Uterus (tissue), 4 donors: Measurements from ENCODE around the gene RHOC. TPM values are rescaled to one million over a fixed set of nuclear protein-coding genes. Genes with fewer than 3 reads are reported as not detected.

Source experiments
- DNase-seq, 2 donors: peaks; one replicate each; pipeline ENCODE4 v3.0.0-alpha.2; 2019 to 2020
- H3K27ac ChIP-seq, 2 donors: fragments of 200-600 bp; sonication (generic); 1 replicate in 1 of 2; 2 replicates in 1 of 2; pipeline ENCODE4 v1.5.1; 2016 to 2018
- H3K27me3 ChIP-seq, 2 donors: fragments of 200-600 bp; sonication (generic); one replicate each; pipeline ENCODE4 v1.5.1; 2018 to 2019; ENCODE audit warnings: control low read depth in 1 of 2
- H3K36me3 ChIP-seq, 2 donors: fragments of 200-600 bp; sonication (generic); one replicate each; pipeline ENCODE4 v1.5.1; 2019; ENCODE audit warnings: control low read depth in 1 of 2
- H3K4me1 ChIP-seq, 2 donors: fragments of 200-600 bp; sonication (generic); one replicate each; pipeline ENCODE4 v1.5.1; 2018 to 2019; ENCODE audit warnings: control low read depth in 1 of 2
- H3K4me3 ChIP-seq, 2 donors: fragments of 200-600 bp; sonication (generic); 1 replicate in 1 of 2; 2 replicates in 1 of 2; pipeline ENCODE4 v1.5.1; 2018 to 2019; ENCODE audit warnings: mild to moderate bottlenecking in 1 of 2
- H3K9me3 ChIP-seq, 2 donors: fragments of 200-600 bp; sonication (generic); one replicate each; pipeline ENCODE4 v1.5.1; 2019; ENCODE audit warnings: control low read depth in 1 of 2
- CTCF ChIP-seq, 4 experiments: fragments of 200-600 bp in 2 of 4; fragments of 450-650 bp in 2 of 4; sonication (generic) in 2 of 4; IDR thresholded peaks; one replicate each; pipeline ENCODE4 v1.5.1; 2016 to 2019; ENCODE audit warnings: antibody characterized with exemption in 4 of 4, mild to moderate bottlenecking in 2 of 4, moderate library complexity in 1 of 4
- POLR2A ChIP-seq, 2 donors: fragments of 450-650 bp; IDR thresholded peaks; one replicate each; pipeline ENCODE4 v1.6.1; 2016; ENCODE audit warnings: antibody characterized with exemption in 2 of 2, mild to moderate bottlenecking in 1 of 2, moderate library complexity in 1 of 2
- intact Hi-C: fragments of 100-400 bp; cut with DNase I; formaldehyde crosslinking; loops from one replicate; pipeline ENCODE4 v1.15.1; 2023; ENCODE audit warnings: low total_unique reads
- total RNA-seq, 4 donors: library from RNA; depleted of rRNA in 3 of 4; stranded (reverse); fragments of >200 nt in 3 of 4; gene quantifications; one replicate each; pipeline versions ENCODE4 v1.1.0 to v1.2.4, GENCODE V29; 2014 to 2023
- donor health status: DM: yes; HTN: yes; CAD: no.

The RHOC gene
- total RNA-seq, 4 donors from 2014 or later = 176 to 314 (median 279) TPM

DNA sequence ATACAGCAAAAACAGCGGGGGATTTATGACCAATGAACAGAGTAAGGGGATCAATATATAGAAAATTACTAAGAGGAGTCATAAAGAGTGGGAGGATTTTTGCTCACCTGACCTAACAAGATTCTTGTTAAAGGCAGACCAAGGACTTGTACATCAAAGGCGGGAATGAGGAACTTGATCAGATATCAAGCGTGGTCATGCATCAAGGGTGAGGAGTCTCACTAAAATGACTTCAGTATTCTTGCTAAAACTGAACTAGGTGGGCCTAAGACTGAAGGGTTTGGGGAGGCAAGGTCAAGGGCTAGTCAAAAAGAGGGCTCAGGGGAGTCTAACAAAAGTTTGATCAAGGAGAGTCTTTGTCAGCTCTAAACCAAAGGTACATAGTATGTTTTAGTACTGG lies 30.4 kb downstream of the RHOC start:
- Histone ChIP-seq H3K4me3 (no peak overlapping the region), H3K27ac (peak overlapping the region in 1 of 2 donors; percentile 94), H3K36me3 (no peaks in the 10 kb centered on the region), H3K9me3 (no peaks in the 10 kb centered on the region), H3K27me3 (no peaks in the 10 kb centered on the region), H3K4me1 (peaks cover 0 to 4% of the 10 kb centered on the region in 2 donors)
- no peak for DNase-seq
- intact Hi-C loops = no loop called here
- TF ChIP-seq CTCF (IDR thresholded peaks at IDR 0.05) = no peak
- TF ChIP-seq POLR2A (IDR thresholded peaks at IDR 0.05) = no peak

- TF ChIP-seq POLR2A (IDR thresholded peaks at IDR 0.05) (no peak), CTCF (IDR thresholded peaks at IDR 0.05) (no peak)
- no peaks in the 10 kb centered on the region for H3K27me3 ChIP-seq
- H3K4me1 ChIP-seq = peaks cover 0 to 4% of the 10 kb centered on the region in 2 donors
- no peaks in the 10 kb centered on the region for H3K9me3 ChIP-seq
- peak overlapping the region; percentile 66 to 82 for H3K4me3 ChIP-seq
- intact Hi-C loops = no loop called here
- H3K36me3 ChIP-seq = no peaks in the 10 kb centered on the region
- DNase-seq = no peak
- H3K27ac ChIP-seq = peak overlapping the region; percentile 94 to 96
These were observed 31.1 kb downstream of the RHOC start for GRCh38 chr1:112675728-112676381.

DNA sequence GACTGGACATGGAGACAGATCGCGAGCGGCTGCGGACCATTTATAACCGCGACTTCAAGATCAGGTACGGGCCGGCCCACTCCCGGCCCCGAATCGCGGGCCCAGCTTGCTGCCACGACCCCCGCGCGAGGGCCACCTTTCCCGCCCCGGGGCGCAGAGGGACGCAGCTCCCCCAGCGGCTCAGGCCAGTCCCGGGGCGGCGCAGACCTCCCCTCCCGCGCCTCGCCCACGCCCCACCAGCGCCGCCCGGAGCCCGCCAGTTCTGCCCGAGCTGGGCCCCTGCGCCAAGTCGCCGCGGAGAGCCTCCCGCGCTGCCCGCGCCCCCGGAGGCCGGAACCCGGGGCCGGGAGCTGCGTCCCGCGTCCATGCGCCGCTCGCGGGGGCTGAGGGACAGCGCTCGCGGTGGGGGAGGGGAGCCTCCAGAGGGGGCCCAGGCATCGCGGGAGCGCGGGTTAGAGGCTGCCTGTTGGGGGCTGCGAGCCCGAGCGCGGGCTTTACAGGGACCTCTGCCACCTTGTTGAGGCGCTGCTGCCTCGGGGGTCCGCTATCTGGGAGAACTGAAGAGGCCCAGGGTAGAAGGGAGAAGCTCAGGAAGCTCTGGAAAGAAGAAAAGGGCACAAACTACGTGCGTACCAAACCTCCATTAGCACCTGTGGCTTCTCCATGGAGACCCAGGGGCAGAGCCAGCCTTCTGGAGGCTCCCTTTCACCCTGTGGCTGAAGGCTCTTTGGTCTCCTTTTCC lies 31.8 kb downstream of the RHOC start:
- Histone ChIP-seq H3K27me3 (no peaks in the 10 kb centered on the region), H3K9me3 (no peaks in the 10 kb centered on the region), H3K4me1 (peaks cover 0 to 4% of the 10 kb centered on the region in 2 donors), H3K4me3 (peak overlapping the region; percentile 66 to 82), H3K27ac (peak overlapping the region; percentile 94 to 96), H3K36me3 (no peaks in the 10 kb centered on the region)
- intact Hi-C loops = no loop called here
- TF ChIP-seq POLR2A (IDR thresholded peaks at IDR 0.05) = peak in 1 of 2 donors; percentile 22
- TF ChIP-seq CTCF (IDR thresholded peaks at IDR 0.05) = peak in 3 of 4 experiments; percentile 14 to 45 (median 30)
- peak; percentile 62 for DNase-seq

GRCh38 chr1:112674440-112674985 lies 32.4 kb downstream of the RHOC start, which contains the start of gene MOV10:
Gene MOV10, plus strand, starts transcription at chr1:112674659. Its CDS starts 254 bp downstream, at chr1:112674913.
- intact Hi-C loops = no loop called here
- peak; percentile 4 to 13 for TF ChIP-seq POLR2A (IDR thresholded peaks at IDR 0.05)
- TF ChIP-seq CTCF (IDR thresholded peaks at IDR 0.05) = no peak

More at GRCh38 chr1:112674440-112674985, 32.4 kb downstream of the RHOC start, which contains the start of gene MOV10:
- peak within 1 kb of the TSS; percentile 94 to 96 for H3K27ac ChIP-seq
- peak; percentile 68 to 71 for DNase-seq
- no peaks in the 10 kb centered on the region for H3K36me3 ChIP-seq
- no peaks in the 10 kb centered on the region for H3K9me3 ChIP-seq
- H3K4me1 ChIP-seq = peaks cover 0 to 4% of the 10 kb centered on the region in 2 donors
- H3K4me3 ChIP-seq = peak within 1 kb of the TSS; percentile 66 to 82
- H3K27me3 ChIP-seq = no peaks in the 10 kb centered on the region
